ENCODE data around the gene TTLL3. TPM values are rescaled to one million over a fixed set of nuclear protein-coding genes. Genes with fewer than 3 reads are reported as not detected.

Gene TTLL3
- total RNA-seq, 1 donor from 2014 or later: 29.8 TPM

- FAIRE-seq (no peak), DNase-seq (ENCODE audit: low read depth) (no peak)
- Mint-ChIP-seq H3K4me1 (ENCODE audit: low read depth, unreplicated experiment) (peaks cover 25% of the 10 kb centered on the region), H3K36me3 (ENCODE audit: low read depth, unreplicated experiment) (peaks cover 16% of the 10 kb centered on the region), H3K4me3 (ENCODE audit: unreplicated experiment) (peak overlapping the region; percentile 73), H3K27me3 (ENCODE audit: low read depth, unreplicated experiment) (no peaks in the 10 kb centered on the region), H3K27ac (ENCODE audit: unreplicated experiment) (peak overlapping the region; percentile 71), H3K9me3 (ENCODE audit: unreplicated experiment) (no peaks in the 10 kb centered on the region)
- H3K9ac ChIP-seq (ENCODE audit: low read length): peak overlapping the region; percentile 71
- TF ChIP-seq CTCF (IDR thresholded peaks at IDR 0.05; ENCODE audit: insufficient read depth, low read depth, low read length) (no peak), EZH2 (IDR thresholded peaks at IDR 0.05; ENCODE audit: insufficient read depth, low read length) (no peak)
- peaks cover 15% of the 10 kb centered on the region for H3K4me1 ChIP-seq (ENCODE audit: insufficient read depth, low read length)
- H3K9me3 ChIP-seq (ENCODE audit: insufficient read depth, low read depth, low read length): no peaks in the 10 kb centered on the region
- no peaks in the 10 kb centered on the region for H3K27me3 ChIP-seq (ENCODE audit: insufficient read depth, low read length)
- H3K79me2 ChIP-seq (ENCODE audit: insufficient read depth, low read length): no peaks in the 10 kb centered on the region
- peak overlapping the region; percentile 90 for H3K4me2 ChIP-seq (ENCODE audit: low read length)
- H2AFZ ChIP-seq (ENCODE audit: low read depth, low read length): no peak overlapping the region
- H3K4me3 ChIP-seq (ENCODE audit: insufficient read depth, low read depth, low read length): peak overlapping the region; percentile 58
- no peak overlapping the region for H3K27ac ChIP-seq (ENCODE audit: low read depth, low read length)
- peaks cover 11% of the 10 kb centered on the region for H3K36me3 ChIP-seq (ENCODE audit: insufficient read depth, low read length)
- H4K20me1 ChIP-seq (ENCODE audit: insufficient read depth, low read length): peaks cover 20% of the 10 kb centered on the region
Measured at GRCh38 chr3:9810846-9811245, 784 bp downstream of the TTLL3 start.

GRCh38 chr3:9812870-9813483 lies 2.9 kb downstream of the TTLL3 start:
- H2AFZ ChIP-seq (ENCODE audit: low read depth, low read length): no peak overlapping the region
- H3K79me2 ChIP-seq (ENCODE audit: insufficient read depth, low read length): no peaks in the 10 kb centered on the region
- H3K9ac ChIP-seq (ENCODE audit: low read length): no peak overlapping the region
- H3K4me3 Mint-ChIP-seq (ENCODE audit: unreplicated experiment): no peak overlapping the region
- H3K27me3 ChIP-seq (ENCODE audit: insufficient read depth, low read length): no peaks in the 10 kb centered on the region
- peaks cover 11% of the 10 kb centered on the region for H3K4me1 ChIP-seq (ENCODE audit: insufficient read depth, low read length)
- TF ChIP-seq EZH2 (IDR thresholded peaks at IDR 0.05; ENCODE audit: insufficient read depth, low read length) (no peak), CTCF (IDR thresholded peaks at IDR 0.05; ENCODE audit: insufficient read depth, low read depth, low read length) (no peak)
- H3K36me3 ChIP-seq (ENCODE audit: insufficient read depth, low read length): no peaks in the 10 kb centered on the region
- no peaks in the 10 kb centered on the region for H3K9me3 Mint-ChIP-seq (ENCODE audit: unreplicated experiment)
- no peak overlapping the region for H3K4me3 ChIP-seq (ENCODE audit: insufficient read depth, low read depth, low read length)
- no peaks in the 10 kb centered on the region for H3K9me3 ChIP-seq (ENCODE audit: insufficient read depth, low read depth, low read length)
- H3K4me1 Mint-ChIP-seq (ENCODE audit: low read depth, unreplicated experiment): peaks cover 21% of the 10 kb centered on the region
- H4K20me1 ChIP-seq (ENCODE audit: insufficient read depth, low read length): peaks cover 7% of the 10 kb centered on the region
- no peak overlapping the region for H3K4me2 ChIP-seq (ENCODE audit: low read length)
- peaks cover 12% of the 10 kb centered on the region for H3K36me3 Mint-ChIP-seq (ENCODE audit: low read depth, unreplicated experiment)
- no peaks in the 10 kb centered on the region for H3K27me3 Mint-ChIP-seq (ENCODE audit: low read depth, unreplicated experiment)
- no peak overlapping the region for H3K27ac Mint-ChIP-seq (ENCODE audit: unreplicated experiment)
- DNase-seq (ENCODE audit: low read depth): no peak
- FAIRE-seq: no peak
- no peak overlapping the region for H3K27ac ChIP-seq (ENCODE audit: low read depth, low read length)

GRCh38 chr3:9815986-9816385 lies 5.9 kb downstream of the TTLL3 start:
- Histone ChIP-seq H3K9me3 (ENCODE audit: insufficient read depth, low read depth, low read length) (no peaks in the 10 kb centered on the region), H3K36me3 (ENCODE audit: insufficient read depth, low read length) (no peaks in the 10 kb centered on the region), H3K79me2 (ENCODE audit: insufficient read depth, low read length) (no peaks in the 10 kb centered on the region), H2AFZ (ENCODE audit: low read depth, low read length) (no peak overlapping the region), H3K4me2 (ENCODE audit: low read length) (no peak overlapping the region), H3K4me1 (ENCODE audit: insufficient read depth, low read length) (no peaks in the 10 kb centered on the region), H3K9ac (ENCODE audit: low read length) (no peak overlapping the region), H3K4me3 (ENCODE audit: insufficient read depth, low read depth, low read length) (no peak overlapping the region), H3K27ac (ENCODE audit: low read depth, low read length) (no peak overlapping the region), H4K20me1 (ENCODE audit: insufficient read depth, low read length) (no peaks in the 10 kb centered on the region), H3K27me3 (ENCODE audit: insufficient read depth, low read length) (no peaks in the 10 kb centered on the region)
- Mint-ChIP-seq H3K4me1 (ENCODE audit: low read depth, unreplicated experiment) (peaks cover 2% of the 10 kb centered on the region), H3K27me3 (ENCODE audit: low read depth, unreplicated experiment) (no peaks in the 10 kb centered on the region), H3K9me3 (ENCODE audit: unreplicated experiment) (peaks cover 2% of the 10 kb centered on the region), H3K36me3 (ENCODE audit: low read depth, unreplicated experiment) (peaks cover 20% of the 10 kb centered on the region), H3K27ac (ENCODE audit: unreplicated experiment) (no peak overlapping the region), H3K4me3 (ENCODE audit: unreplicated experiment) (peak overlapping the region; percentile 5)
- FAIRE-seq (no peak), DNase-seq (ENCODE audit: low read depth) (no peak)
- TF ChIP-seq CTCF (IDR thresholded peaks at IDR 0.05; ENCODE audit: insufficient read depth, low read depth, low read length): no peak

Data from astrocyte (in vitro differentiated cells and primary cell).